Heart left ventricle (tissue), 16 donors: ENCODE results near the gene DNAH17. TPM values are rescaled to one million over a fixed set of nuclear protein-coding genes. Genes with fewer than 3 reads are reported as not detected.

ENCODE experiments used
- ATAC-seq, 4 donors: fragments of 200-7000 bp; cut with Tn5 transposase; one replicate each; pipeline ENCODE4 v1.9.1; 2020 to 2022; ENCODE audit warnings: moderate library complexity in 4 of 4, mild to moderate bottlenecking in 3 of 4, moderate number of reproducible peaks in 1 of 4
- DNase-seq, 5 donors: peaks; one replicate each; pipeline ENCODE4 v3.0.0-alpha.2; 2020
- H3K27ac ChIP-seq, 12 donors: fragments of 200-600 bp; sonication (generic) in 4 of 12; one replicate each; pipeline versions ENCODE4 v1.5.0 to v1.8.0; 2016 to 2022; ENCODE audit warnings: mild to moderate bottlenecking in 2 of 12
- H3K27me3 ChIP-seq, 9 donors: fragments of 200-600 bp; sonication (generic) in 2 of 9; one replicate each; pipeline versions ENCODE4 v1.5.1 to v1.8.0; 2016 to 2022; ENCODE audit warnings: mild to moderate bottlenecking in 3 of 9
- H3K36me3 ChIP-seq, 9 donors: fragments of 200-600 bp; sonication (generic) in 2 of 9; one replicate each; pipeline versions ENCODE4 v1.5.0 to v1.8.0; 2018 to 2022; ENCODE audit warnings: mild to moderate bottlenecking in 2 of 9
- H3K4me1 ChIP-seq, 12 donors: fragments of 200-600 bp; sonication (generic) in 4 of 12; one replicate each; pipeline versions ENCODE4 v1.5.0 to v1.8.0; 2016 to 2022; ENCODE audit warnings: mild to moderate bottlenecking in 3 of 12
- H3K4me3 ChIP-seq, 12 donors: fragments of 200-600 bp; sonication (generic) in 4 of 12; one replicate each; pipeline versions ENCODE4 v1.5.0 to v1.8.0; 2017 to 2022; ENCODE audit warnings: mild to moderate bottlenecking in 9 of 12, moderate library complexity in 4 of 12
- H3K9me3 ChIP-seq, 12 donors: fragments of 200-600 bp; sonication (generic) in 4 of 12; one replicate each; pipeline versions ENCODE4 v1.5.0 to v1.8.0; 2016 to 2022; ENCODE audit warnings: mild to moderate bottlenecking in 1 of 12
- POLR2A ChIP-seq, 2 donors: fragments of 450-650 bp; IDR thresholded peaks; one replicate each; pipeline ENCODE4 v1.6.1; 2017; ENCODE audit warnings: antibody characterized with exemption in 2 of 2, mild to moderate bottlenecking in 2 of 2, moderate library complexity in 2 of 2
- WGBS, 4 donors: extraction: QIAGEN DNeasy Blood & Tissue Kit in 2 of 4; methylation state at CpG; one replicate each; pipeline versions ENCODE4 v1.1.5 to v1.1.7; 2013 to 2018; 5-methylcytosine and 5-hydroxymethylcytosine counted together
- intact Hi-C, 10 donors: fragments of 100-400 bp; cut with DNase I; formaldehyde crosslinking; loops; one replicate each; pipeline versions ENCODE4 v1.11.1 to v1.14.2; 2022
- polyA plus RNA-seq, 2 donors: library from polyadenylated mRNA; stranded (reverse); fragments of 200-250 nt; gene quantifications; one replicate each; pipeline ENCODE4 v1.2.3, GENCODE V29; 2013
- total RNA-seq, 9 donors: library from RNA; depleted of rRNA in 2 of 9; stranded (reverse); fragments of >200 nt in 2 of 9; fragmentation: NEBNext Ultra II Directional in 3 of 9; extraction: Animal tissue kit (Norgen Biotek cat#: 25700) in 3 of 9; gene quantifications; one replicate each; pipeline versions ENCODE4 v1.1.0 to v1.2.4, GENCODE V29; 2016 to 2023
- TF ChIP-seq, protein P1 (sequence below), 12 donors: fragments of 200-600 bp; sonication (generic) in 4 of 12; IDR thresholded peaks; one replicate each; pipeline versions ENCODE4 v1.5.0 to v1.8.0; 2018 to 2022; ENCODE audit warnings: antibody characterized with exemption in 12 of 12, mild to moderate bottlenecking in 5 of 12
- donor health status: ischemic (EF 13 %, LVEDD 7.1; RV severe dilation, severe dysfunction).
- donor health status: healthy with polysubstance abuse.
- donor health status: DM: no; HTN: yes; CAD: no.
- donor health status: DM: no; HTN: no; CAD: no.
- donor health status: ischemic (EF 25% LVEDD 6.9; RV normal size, moderate dysfunction).
- donor health status: ischemic (EF 25% LVEDD 5.7; RV mildly dilated, moderate dysfunction).
- donor health status: healthy.
- donor health status: DM: yes; HTN: yes; CAD: no.
- donor health status: ischemic (EF 35%, LVEDD 5.7; RV mildly dilated, moderate dysfunction).
- donor health status: nonischemic (EF 11% LVEDD 7.7; RV severe dilation, severe dysfunction).
- donor health status: DM: yes; HTN: yes; CAD: no.
- donor health status: PGD.
- donor health status: ischemic (EF 29% LVEDD 5.4; RV normal size, mild dysfunction).
- donor health status: nonischemic (EF 23%, LVEDD 6.1; RV moderate dilation, normal function).

DNAH17 gene
- total and polyA plus RNA-seq, 11 donors: 0.02 to 0.63 (median 0.17) TPM; not detected in 4

DNA sequence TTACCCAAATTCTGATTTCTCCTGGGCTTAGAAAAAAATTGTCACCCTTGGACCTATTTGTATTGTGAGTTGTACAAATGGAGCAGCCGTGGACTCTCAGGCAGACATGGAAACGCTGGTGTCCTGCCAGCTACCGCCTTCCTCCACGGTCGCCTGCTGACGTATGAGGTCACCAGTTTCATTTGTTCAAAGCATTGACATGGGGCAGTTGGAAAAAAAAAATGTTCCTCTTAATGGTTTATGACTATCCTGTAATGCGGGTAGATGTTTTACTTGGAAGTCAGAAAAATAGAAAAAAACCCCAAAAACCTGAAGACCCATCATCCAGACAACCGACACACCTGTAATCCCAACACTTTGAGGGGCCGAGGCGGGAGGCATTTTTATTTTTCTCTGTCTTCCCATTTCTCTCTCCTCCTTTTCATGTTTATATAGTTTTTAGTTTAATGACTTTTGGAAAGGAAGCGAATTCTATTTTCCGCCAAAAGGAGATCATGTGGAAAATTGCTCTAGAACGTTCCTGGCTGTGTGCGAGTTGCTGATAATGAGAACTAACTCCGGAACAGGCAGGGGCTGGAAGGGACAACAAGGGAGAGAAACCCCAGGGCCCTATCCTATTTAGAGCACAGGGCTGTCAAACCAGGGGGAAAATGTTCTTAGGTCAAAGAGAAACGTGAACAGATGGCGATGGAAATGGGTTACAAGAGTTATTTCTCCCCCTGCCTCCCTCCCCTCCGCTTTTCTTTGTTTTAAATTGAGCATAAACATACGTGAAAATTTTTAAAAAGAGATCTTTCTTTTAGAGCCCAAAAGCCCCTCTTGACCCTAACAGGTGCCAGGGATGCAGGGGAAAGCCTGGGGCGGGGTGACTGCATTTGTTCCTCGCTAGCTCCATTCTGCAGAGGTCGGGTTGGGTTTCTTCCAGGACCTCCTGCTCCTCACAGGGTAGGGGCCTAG is 13.7 kb downstream of the DNAH17 start:
- DNase-seq (peak; percentile 47 to 83 (median 72)), ATAC-seq (peak; percentile 59 to 90 (median 64))
- 55 to 66% (median 63%) methylated on average over 22 of the region's 22 CpGs for WGBS, 4 donors
- Histone ChIP-seq H3K27me3 (no peaks in the 10 kb centered on the region), H3K36me3 (no peaks in the 10 kb centered on the region), H3K9me3 (no peaks in the 10 kb centered on the region), H3K4me3 (no peak overlapping the region), H3K4me1 (peaks cover 0 to 14% (median 5%) of the 10 kb centered on the region in 12 donors), H3K27ac (peak overlapping the region in 11 of 12 donors; percentile 26 to 93 (median 63))
- intact Hi-C loops: no loop called here
- TF ChIP-seq POLR2A (IDR thresholded peaks at IDR 0.05): no peak
- TF ChIP-seq, protein P1, sequence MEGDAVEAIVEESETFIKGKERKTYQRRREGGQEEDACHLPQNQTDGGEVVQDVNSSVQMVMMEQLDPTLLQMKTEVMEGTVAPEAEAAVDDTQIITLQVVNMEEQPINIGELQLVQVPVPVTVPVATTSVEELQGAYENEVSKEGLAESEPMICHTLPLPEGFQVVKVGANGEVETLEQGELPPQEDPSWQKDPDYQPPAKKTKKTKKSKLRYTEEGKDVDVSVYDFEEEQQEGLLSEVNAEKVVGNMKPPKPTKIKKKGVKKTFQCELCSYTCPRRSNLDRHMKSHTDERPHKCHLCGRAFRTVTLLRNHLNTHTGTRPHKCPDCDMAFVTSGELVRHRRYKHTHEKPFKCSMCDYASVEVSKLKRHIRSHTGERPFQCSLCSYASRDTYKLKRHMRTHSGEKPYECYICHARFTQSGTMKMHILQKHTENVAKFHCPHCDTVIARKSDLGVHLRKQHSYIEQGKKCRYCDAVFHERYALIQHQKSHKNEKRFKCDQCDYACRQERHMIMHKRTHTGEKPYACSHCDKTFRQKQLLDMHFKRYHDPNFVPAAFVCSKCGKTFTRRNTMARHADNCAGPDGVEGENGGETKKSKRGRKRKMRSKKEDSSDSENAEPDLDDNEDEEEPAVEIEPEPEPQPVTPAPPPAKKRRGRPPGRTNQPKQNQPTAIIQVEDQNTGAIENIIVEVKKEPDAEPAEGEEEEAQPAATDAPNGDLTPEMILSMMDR (IDR thresholded peaks at IDR 0.05): no peak

DNA sequence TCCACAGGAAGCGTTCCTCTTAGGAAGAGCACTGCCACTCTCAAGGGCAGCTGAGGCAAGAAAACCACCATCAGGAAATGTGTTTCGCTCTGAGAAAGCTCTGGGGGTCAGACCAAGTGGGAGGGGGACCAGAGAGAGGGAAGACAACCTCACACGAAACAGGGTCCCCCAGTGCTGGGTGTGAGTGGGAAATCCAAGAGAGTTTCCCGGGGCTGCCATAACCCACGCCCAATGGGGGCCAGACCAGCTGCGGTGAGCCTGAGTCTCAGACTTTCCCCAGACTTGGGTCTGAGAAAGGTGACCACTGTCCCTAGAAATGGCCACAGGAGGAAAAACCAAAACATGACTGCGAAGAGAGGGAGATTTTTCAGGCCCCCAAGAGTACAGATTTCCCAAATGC is 14.5 kb downstream of the DNAH17 start:
- no peaks in the 10 kb centered on the region for H3K9me3 ChIP-seq

DNA sequence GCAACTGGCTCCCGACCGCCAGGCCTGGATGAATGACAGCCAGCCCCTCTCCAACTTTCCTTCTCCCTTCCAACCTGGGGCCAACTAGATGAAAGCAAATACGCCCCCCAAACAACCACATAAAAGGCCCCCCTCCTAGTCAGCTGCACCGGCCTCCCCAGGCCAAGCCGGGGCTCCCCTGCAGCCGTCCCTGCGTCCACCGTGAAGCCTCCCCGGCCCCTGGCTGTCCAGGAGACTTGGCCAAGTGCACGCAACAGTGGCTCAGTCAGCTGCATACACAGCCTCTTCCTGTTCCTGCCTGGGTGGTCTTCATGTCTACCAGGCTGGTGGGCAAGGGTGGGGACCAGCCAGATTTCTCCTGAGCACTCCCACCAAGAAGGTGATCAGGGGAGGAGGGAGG is 16.0 kb downstream of the DNAH17 start:
- WGBS, 4 donors: 85 to 96% (median 94%) methylated on average over 10 of the region's 10 CpGs
- TF ChIP-seq POLR2A (IDR thresholded peaks at IDR 0.05): no peak
- TF ChIP-seq, protein P1 (IDR thresholded peaks at IDR 0.05): no peak
- Histone ChIP-seq H3K27me3 (no peaks in the 10 kb centered on the region), H3K27ac (no peak overlapping the region), H3K9me3 (no peaks in the 10 kb centered on the region), H3K36me3 (no peaks in the 10 kb centered on the region), H3K4me1 (peaks cover 0 to 14% (median 5%) of the 10 kb centered on the region in 12 donors), H3K4me3 (no peak overlapping the region)
- intact Hi-C loops: no loop called here
- peak in 1 of 5 donors; percentile 27 for DNase-seq
- ATAC-seq: no peak

More for the DNA sequence above, 14.5 kb downstream of the DNAH17 start:
- WGBS, 4 donors: 82 to 88% (median 85%) methylated on average over 7 of the region's 7 CpGs
- peak overlapping the region in 11 of 12 donors; percentile 25 to 93 (median 74) for H3K27ac ChIP-seq
- no peak for TF ChIP-seq POLR2A (IDR thresholded peaks at IDR 0.05)
- TF ChIP-seq, protein P1 (IDR thresholded peaks at IDR 0.05): no peak
- DNase-seq (peak in 1 of 5 donors; percentile 47), ATAC-seq (no peak)
- H3K36me3 ChIP-seq: no peaks in the 10 kb centered on the region
- H3K4me1 ChIP-seq: peaks cover 0 to 14% (median 5%) of the 10 kb centered on the region in 12 donors
- no peak overlapping the region for H3K4me3 ChIP-seq
- no peaks in the 10 kb centered on the region for H3K27me3 ChIP-seq
- intact Hi-C loops: no loop called here

DNA sequence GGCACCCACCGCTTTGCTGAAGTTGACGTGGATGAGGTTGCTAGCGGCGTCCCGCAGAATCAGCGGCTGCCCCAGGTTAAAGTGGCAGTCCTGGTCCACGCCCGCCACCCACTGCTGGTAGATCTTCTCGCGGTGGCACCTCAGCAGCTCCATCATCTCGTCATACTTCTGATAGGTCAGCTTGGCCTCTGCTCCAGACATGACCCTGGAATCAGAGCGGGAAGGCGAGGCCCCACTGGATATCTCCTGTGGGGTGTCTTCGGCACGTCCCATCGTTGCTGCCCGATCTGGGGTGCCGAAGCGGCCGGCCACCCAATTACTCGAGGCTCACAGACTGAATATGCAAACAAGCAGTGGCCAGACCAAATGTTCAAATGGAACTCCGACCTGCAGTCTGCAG is 16.5 kb downstream of the DNAH17 start:
- no peaks in the 10 kb centered on the region for H3K36me3 ChIP-seq
- no peak overlapping the region for H3K27ac ChIP-seq
- H3K27me3 ChIP-seq: no peaks in the 10 kb centered on the region
- no peak for ATAC-seq
- intact Hi-C loops: no loop called here
- peak in 1 of 5 donors; percentile 50 for DNase-seq
- no peak overlapping the region for H3K4me3 ChIP-seq
- TF ChIP-seq POLR2A (IDR thresholded peaks at IDR 0.05): no peak
- TF ChIP-seq, protein P1 (IDR thresholded peaks at IDR 0.05): no peak
- peaks cover 0 to 14% (median 5%) of the 10 kb centered on the region in 12 donors for H3K4me1 ChIP-seq
- no peaks in the 10 kb centered on the region for H3K9me3 ChIP-seq
- 92 to 97% (median 96%) methylated on average over 22 of the region's 22 CpGs for WGBS, 4 donors
